HCT116 (cell line): Measurements from ENCODE around the gene MED13L.

Experiments
- CBX3 ChIP-seq: IDR thresholded peaks from 2 replicates; pipeline ENCODE4 v1.6.1; 2012; ENCODE audit warnings: low read depth
- CEBPB ChIP-seq: IDR thresholded peaks from 2 replicates; pipeline ENCODE4 v1.6.1; 2012; ENCODE audit warnings: low read depth
- EZH2 ChIP-seq: fragments of 200-600 bp; sonication (generic); IDR thresholded peaks from 2 replicates; pipeline ENCODE4 v1.6.1; 2017; ENCODE audit warnings: antibody characterized with exemption, mixed run types
- POLR2A ChIP-seq: IDR thresholded peaks from 2 replicates; pipeline ENCODE4 v1.7.0; 2011; ENCODE audit warnings: borderline replicate concordance; ENCODE audit not compliant: insufficient read depth, insufficient read length; ENCODE audit errors: extremely low read depth
- POLR2AphosphoS5 ChIP-seq: IDR thresholded peaks from 2 replicates; pipeline ENCODE4 v1.6.1; 2011; ENCODE audit warnings: mild to moderate bottlenecking, low read depth, low read length, moderate library complexity
- SIN3A ChIP-seq: IDR thresholded peaks from 2 replicates; pipeline ENCODE4 v1.6.1; 2012; ENCODE audit warnings: low read depth
- ZFX ChIP-seq: fragments of 450-650 bp; IDR thresholded peaks from 2 replicates; pipeline ENCODE4 v1.6.1; 2017
- TF ChIP-seq, protein P1 (sequence below), 3 experiments: fragments of 200-600 bp in 1 of 3; sonication (generic) in 1 of 3; IDR thresholded peaks in 2 of 3; conservative IDR thresholded peaks in 1 of 3; 2 replicates each; pipeline ENCODE4 v1.5.1; 2012 to 2017; ENCODE audit warnings: low read depth in 2 of 3, low read length in 2 of 3, antibody characterized with exemption in 1 of 3, borderline replicate concordance in 1 of 3, control low read depth in 1 of 3, mild to moderate bottlenecking in 1 of 3, mixed read lengths in 1 of 3, mixed run types in 1 of 3, moderate library complexity in 1 of 3; ENCODE audit not compliant: insufficient read depth in 1 of 3
- TF ChIP-seq, protein P2 (sequence below): IDR thresholded peaks from 2 replicates; pipeline ENCODE4 v1.6.1; 2011; ENCODE audit warnings: mild to moderate bottlenecking, low read length, moderate library complexity; ENCODE audit not compliant: insufficient replicate concordance; ENCODE audit errors: extremely low read depth
- TF ChIP-seq, protein P3 (sequence below): IDR thresholded peaks from 2 replicates; pipeline ENCODE4 v1.6.1; 2012

DNA sequence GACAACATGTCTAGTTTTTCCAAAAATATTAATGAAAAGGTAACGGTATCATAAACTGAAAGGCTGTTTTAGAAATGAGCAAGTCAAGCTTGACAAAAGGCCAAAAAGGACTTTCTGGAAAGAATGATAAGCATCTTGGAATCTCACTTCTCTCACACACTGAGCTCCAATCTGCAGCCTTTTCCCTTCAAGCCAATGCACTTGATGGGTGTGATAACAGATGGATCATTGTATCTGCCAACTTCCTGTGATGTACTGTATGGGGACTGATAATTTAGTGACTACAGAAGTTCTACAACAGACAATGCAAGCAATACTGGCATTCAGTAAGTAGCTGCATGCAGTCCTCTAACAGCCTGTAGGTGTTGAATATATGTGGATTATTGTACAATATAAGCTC lies 147.1 kb downstream of the MED13L start:
- TF ChIP-seq, protein P1, sequence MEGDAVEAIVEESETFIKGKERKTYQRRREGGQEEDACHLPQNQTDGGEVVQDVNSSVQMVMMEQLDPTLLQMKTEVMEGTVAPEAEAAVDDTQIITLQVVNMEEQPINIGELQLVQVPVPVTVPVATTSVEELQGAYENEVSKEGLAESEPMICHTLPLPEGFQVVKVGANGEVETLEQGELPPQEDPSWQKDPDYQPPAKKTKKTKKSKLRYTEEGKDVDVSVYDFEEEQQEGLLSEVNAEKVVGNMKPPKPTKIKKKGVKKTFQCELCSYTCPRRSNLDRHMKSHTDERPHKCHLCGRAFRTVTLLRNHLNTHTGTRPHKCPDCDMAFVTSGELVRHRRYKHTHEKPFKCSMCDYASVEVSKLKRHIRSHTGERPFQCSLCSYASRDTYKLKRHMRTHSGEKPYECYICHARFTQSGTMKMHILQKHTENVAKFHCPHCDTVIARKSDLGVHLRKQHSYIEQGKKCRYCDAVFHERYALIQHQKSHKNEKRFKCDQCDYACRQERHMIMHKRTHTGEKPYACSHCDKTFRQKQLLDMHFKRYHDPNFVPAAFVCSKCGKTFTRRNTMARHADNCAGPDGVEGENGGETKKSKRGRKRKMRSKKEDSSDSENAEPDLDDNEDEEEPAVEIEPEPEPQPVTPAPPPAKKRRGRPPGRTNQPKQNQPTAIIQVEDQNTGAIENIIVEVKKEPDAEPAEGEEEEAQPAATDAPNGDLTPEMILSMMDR (IDR thresholded peaks at IDR 0.05 in 2 of 3, conservative IDR thresholded peaks at IDR 0.05 in 1 of 3; ENCODE audit: borderline replicate concordance in 1 of 3, insufficient read depth in 1 of 3, low read depth in 2 of 3, low read length in 2 of 3): no peak
- TF ChIP-seq ZFX (no peak), POLR2A (no peak), CEBPB (no peak), CBX3 (no peak), POLR2AphosphoS5 (no peak), SIN3A (no peak), EZH2 (no peak)
- TF ChIP-seq, protein P2, sequence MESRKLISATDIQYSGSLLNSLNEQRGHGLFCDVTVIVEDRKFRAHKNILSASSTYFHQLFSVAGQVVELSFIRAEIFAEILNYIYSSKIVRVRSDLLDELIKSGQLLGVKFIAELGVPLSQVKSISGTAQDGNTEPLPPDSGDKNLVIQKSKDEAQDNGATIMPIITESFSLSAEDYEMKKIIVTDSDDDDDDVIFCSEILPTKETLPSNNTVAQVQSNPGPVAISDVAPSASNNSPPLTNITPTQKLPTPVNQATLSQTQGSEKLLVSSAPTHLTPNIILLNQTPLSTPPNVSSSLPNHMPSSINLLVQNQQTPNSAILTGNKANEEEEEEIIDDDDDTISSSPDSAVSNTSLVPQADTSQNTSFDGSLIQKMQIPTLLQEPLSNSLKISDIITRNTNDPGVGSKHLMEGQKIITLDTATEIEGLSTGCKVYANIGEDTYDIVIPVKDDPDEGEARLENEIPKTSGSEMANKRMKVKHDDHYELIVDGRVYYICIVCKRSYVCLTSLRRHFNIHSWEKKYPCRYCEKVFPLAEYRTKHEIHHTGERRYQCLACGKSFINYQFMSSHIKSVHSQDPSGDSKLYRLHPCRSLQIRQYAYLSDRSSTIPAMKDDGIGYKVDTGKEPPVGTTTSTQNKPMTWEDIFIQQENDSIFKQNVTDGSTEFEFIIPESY: no peak
- TF ChIP-seq, protein P3, sequence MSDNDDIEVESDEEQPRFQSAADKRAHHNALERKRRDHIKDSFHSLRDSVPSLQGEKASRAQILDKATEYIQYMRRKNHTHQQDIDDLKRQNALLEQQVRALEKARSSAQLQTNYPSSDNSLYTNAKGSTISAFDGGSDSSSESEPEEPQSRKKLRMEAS: no peak
